K562 (cell line): ENCODE results near the gene ARHGAP22.

Experiments used
- CBX2 ChIP-seq: fragments of 200-600 bp; sonication (generic); IDR thresholded peaks from one replicate; pipeline ENCODE4 v1.6.1; 2012; ENCODE audit warnings: mild to moderate bottlenecking, low read length, inconsistent platforms; ENCODE audit not compliant: insufficient read depth, poor library complexity, severe bottlenecking
- CHD4 ChIP-seq: fragments of 200-600 bp; sonication (generic); IDR thresholded peaks from 3 replicates; pipeline ENCODE4 v1.6.1; 2012; ENCODE audit warnings: low read depth, mild to moderate bottlenecking, mixed read lengths, low read length, inconsistent platforms; ENCODE audit not compliant: insufficient read depth, insufficient replicate concordance, poor library complexity, severe bottlenecking
- E2F6 ChIP-seq, 2 experiments: IDR thresholded peaks; 2 replicates each; pipeline ENCODE4 v1.6.1; 2011; ENCODE audit warnings: borderline replicate concordance in 1 of 2, control low read depth in 1 of 2, low read depth in 1 of 2, low read length in 1 of 2, mild to moderate bottlenecking in 1 of 2, mixed read lengths in 1 of 2, moderate library complexity in 1 of 2; ENCODE audit not compliant: insufficient read depth in 1 of 2, insufficient read length in 1 of 2, poor library complexity in 1 of 2, severe bottlenecking in 1 of 2; ENCODE audit errors: extremely low read depth in 1 of 2
- EP300 ChIP-seq: IDR thresholded peaks from 2 replicates; pipeline ENCODE4 v1.6.1; 2012; ENCODE audit warnings: low read length, improper control_type of control experiment
- MGA ChIP-seq: fragments of 450-650 bp; IDR thresholded peaks from 2 replicates; pipeline ENCODE4 v1.6.1; 2016; ENCODE audit warnings: mild to moderate bottlenecking, moderate library complexity
- NFE2L1 ChIP-seq: fragments of 450-650 bp; IDR thresholded peaks from 2 replicates; pipeline ENCODE4 v1.6.1; 2016; ENCODE audit warnings: missing genetic modification characterization, low read depth, mild to moderate bottlenecking, missing compliant biosample characterization, moderate library complexity, borderline replicate concordance
- POLR2AphosphoS2 ChIP-seq: IDR thresholded peaks from 2 replicates; pipeline ENCODE4 v1.6.1; 2012; ENCODE audit warnings: low read length, improper control_type of control experiment
- RCOR1 ChIP-seq, 2 experiments: IDR thresholded peaks; 2 replicates each; pipeline ENCODE4 v1.6.1; 2012; ENCODE audit warnings: low read depth in 2 of 2, low read length in 2 of 2, borderline replicate concordance in 1 of 2, improper control_type of control experiment in 1 of 2
- SMAD1 ChIP-seq: fragments of 150-350 bp; IDR thresholded peaks from 2 replicates; pipeline ENCODE4 v1.6.1; 2014; ENCODE audit warnings: low read length, low read depth; ENCODE audit not compliant: partially characterized antibody
- TRIM24 ChIP-seq, 2 experiments: fragments of 450-650 bp; IDR thresholded peaks; 2 replicates each; pipeline ENCODE4 v1.6.1; 2016
- ZNF609 ChIP-seq: sonication (generic); formaldehyde crosslinking; IDR thresholded peaks from 2 replicates; pipeline ENCODE4 v1.8.1; 2023; ENCODE audit warnings: missing genetic modification reagents, mild to moderate bottlenecking, borderline replicate concordance
- ZNF785 ChIP-seq: fragments of 250-450 bp; sonication (Bioruptor Pico); IDR thresholded peaks from 2 replicates; pipeline ENCODE4 v1.4.0; 2020; ENCODE audit warnings: mild to moderate bottlenecking
- TF ChIP-seq, protein P1 (sequence below): IDR thresholded peaks from 2 replicates; pipeline ENCODE4 v1.6.1; 2016; ENCODE audit warnings: missing genetic modification characterization, missing compliant biosample characterization

GRCh38 chr10:48404646-48405045, 200.2 kb downstream of the ARHGAP22 start:
- TF ChIP-seq TRIM24 (IDR thresholded peaks at IDR 0.05) (no peak), RCOR1 (IDR thresholded peaks at IDR 0.05; ENCODE audit: borderline replicate concordance in 1 of 2, low read depth in 2 of 2, low read length in 2 of 2) (no peak), EP300 (no peak), CBX2 (no peak), NFE2L1 (tag) (no peak), CHD4 (no peak), ZNF785 (CRISPR knock-in tag) (no peak), SMAD1 (no peak), MGA (no peak), E2F6 (IDR thresholded peaks at IDR 0.05; ENCODE audit: borderline replicate concordance in 1 of 2, extremely low read depth in 1 of 2, insufficient read depth in 1 of 2, insufficient read length in 1 of 2, low read depth in 1 of 2, low read length in 1 of 2, poor library complexity in 1 of 2, severe bottlenecking in 1 of 2) (no peak), ZNF609 (CRISPR knock-in tag) (no peak), POLR2AphosphoS2 (no peak)
- TF ChIP-seq, protein P1, sequence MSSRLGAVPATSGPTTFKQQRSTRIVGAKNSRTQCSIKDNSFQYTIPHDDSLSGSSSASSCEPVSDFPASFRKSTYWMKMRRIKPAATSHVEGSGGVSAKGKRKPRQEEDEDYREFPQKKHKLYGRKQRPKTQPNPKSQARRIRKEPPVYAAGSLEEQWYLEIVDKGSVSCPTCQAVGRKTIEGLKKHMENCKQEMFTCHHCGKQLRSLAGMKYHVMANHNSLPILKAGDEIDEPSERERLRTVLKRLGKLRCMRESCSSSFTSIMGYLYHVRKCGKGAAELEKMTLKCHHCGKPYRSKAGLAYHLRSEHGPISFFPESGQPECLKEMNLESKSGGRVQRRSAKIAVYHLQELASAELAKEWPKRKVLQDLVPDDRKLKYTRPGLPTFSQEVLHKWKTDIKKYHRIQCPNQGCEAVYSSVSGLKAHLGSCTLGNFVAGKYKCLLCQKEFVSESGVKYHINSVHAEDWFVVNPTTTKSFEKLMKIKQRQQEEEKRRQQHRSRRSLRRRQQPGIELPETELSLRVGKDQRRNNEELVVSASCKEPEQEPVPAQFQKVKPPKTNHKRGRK (tag): no peak
